ENCODE data around the gene GMFB.
A peak's percentile ranks its signal among the peaks of the same experiment; 100 is the strongest.

GMFB gene

GRCh38 chr14:54488646-54489317 is at the start of gene GMFB:
TSS of gene GMFB (minus strand) at chr14:54488980. CDS start at chr14:54488927, 53 bp downstream.
- DNase-seq: peak; percentile 90

DNA sequence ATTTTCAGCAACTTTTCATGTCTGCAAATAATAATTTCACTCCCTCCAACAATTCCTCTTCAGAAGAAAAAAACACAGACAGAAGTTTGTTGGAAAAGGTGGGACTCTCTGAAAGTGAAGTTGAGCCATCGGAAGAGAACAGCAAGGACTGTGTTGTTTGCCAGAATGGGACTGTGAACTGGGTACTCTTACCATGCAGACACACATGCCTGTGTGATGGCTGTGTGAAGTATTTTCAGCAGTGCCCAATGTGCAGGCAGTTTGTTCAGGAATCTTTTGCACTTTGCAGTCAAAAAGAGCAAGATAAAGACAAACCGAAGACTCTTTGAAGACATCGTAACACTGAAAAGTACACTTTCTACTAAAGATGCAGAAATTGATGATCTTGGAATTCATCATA is 49.3 kb upstream of the GMFB start:
- DNase-seq: no peak

DNA sequence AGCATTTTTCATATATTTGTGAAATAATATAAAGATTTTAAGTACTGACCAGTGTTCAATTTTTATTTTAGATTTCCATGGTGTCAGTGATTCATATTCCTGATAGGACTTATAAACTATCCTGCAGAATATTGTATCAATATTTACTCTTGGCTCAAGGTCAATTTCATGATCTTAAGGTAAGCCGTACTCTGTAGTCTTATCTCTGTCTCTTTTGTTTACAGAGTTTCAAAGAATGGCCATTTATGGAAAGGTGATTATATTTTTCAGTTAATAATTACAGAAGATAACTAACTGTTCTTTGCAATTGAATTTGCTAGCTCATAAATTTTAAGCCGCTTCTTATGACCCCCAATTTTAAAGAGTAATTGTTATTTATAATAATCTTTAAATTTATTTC is 48.9 kb upstream of the GMFB start:
- DNase-seq: no peak

- DNase-seq: no peak
These were observed 46.9 kb upstream of the GMFB start for GRCh38 chr14:54535646-54536045.

- no peak for DNase-seq
These were observed 46.3 kb upstream of the GMFB start for GRCh38 chr14:54535126-54535525.

- DNase-seq: no peak
These were observed 44.3 kb upstream of the GMFB start for GRCh38 chr14:54533100-54533499.

DNA sequence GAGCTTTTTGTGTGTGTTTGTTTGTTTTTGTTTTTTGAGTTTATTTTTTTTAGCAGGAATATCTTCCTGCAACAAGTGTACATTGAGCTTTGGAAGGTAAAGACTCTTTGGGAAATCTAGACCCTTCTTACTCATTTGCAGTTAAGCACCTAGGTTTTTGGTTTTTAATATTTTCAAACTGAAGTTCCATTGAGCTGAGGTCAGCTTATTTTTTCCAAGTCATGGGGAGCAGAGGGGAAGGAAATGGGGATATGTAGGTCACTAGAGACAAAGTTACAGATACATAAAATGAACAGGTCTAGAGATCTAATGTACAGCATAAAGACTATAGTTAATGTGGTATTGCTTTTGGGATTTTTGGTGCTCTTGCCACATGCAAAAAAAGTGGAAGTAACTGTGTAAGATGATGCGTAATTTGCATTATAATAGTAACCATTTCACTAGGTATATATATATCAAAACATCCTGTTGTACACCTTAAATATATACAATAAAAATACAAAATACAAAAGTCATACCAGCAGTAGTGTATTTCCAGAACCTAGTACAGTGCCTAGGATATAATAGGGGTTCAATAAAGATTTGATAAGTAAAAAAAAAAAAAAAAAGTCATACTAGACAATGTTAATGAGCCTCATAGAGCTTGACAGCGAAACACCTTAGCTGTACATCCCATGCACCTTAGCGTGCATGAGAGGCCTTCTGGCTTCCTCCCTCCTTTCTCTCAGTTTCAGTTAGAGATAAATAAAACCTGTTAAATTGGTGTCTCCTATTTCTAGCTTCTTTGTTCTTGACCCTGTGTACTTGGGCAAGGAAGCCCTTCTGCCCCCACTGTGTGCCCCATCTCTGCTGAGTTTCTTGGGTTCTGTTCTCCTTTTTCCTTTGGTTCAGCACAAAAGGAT is 43.6 kb upstream of the GMFB start:
- no peak for DNase-seq

- no peak for DNase-seq
These were observed 41.0 kb upstream of the GMFB start for GRCh38 chr14:54529811-54530210.

DNA sequence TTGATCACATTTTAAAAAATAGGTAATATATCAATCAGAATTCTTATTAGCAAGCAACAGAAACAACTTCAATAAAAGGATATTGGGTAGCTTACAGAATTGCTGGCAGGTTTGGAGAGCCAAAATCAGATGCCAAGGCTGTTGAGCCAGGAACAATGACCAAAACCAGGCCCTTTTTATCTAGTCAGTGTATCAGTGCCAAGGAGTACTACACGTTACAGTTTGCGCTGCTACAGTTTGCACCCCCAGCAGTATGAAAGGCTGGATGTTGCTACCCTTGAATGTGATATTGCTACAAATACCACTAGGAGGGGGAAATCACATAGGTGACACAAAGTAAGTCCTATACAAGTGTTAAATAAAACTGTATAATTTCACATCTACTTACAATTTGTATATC is 40.2 kb upstream of the GMFB start:
- DNase-seq: no peak

GRCh38 chr14:54524410-54524809 is 35.6 kb upstream of the GMFB start:
- no peak for DNase-seq

- DNase-seq: no peak
These were observed 27.9 kb upstream of the GMFB start for GRCh38 chr14:54516709-54517108.

- DNase-seq: no peak
These were observed 26.9 kb upstream of the GMFB start for GRCh38 chr14:54515670-54516069.

GRCh38 chr14:54512393-54512792 is 23.6 kb upstream of the GMFB start:
- DNase-seq: no peak

DNA sequence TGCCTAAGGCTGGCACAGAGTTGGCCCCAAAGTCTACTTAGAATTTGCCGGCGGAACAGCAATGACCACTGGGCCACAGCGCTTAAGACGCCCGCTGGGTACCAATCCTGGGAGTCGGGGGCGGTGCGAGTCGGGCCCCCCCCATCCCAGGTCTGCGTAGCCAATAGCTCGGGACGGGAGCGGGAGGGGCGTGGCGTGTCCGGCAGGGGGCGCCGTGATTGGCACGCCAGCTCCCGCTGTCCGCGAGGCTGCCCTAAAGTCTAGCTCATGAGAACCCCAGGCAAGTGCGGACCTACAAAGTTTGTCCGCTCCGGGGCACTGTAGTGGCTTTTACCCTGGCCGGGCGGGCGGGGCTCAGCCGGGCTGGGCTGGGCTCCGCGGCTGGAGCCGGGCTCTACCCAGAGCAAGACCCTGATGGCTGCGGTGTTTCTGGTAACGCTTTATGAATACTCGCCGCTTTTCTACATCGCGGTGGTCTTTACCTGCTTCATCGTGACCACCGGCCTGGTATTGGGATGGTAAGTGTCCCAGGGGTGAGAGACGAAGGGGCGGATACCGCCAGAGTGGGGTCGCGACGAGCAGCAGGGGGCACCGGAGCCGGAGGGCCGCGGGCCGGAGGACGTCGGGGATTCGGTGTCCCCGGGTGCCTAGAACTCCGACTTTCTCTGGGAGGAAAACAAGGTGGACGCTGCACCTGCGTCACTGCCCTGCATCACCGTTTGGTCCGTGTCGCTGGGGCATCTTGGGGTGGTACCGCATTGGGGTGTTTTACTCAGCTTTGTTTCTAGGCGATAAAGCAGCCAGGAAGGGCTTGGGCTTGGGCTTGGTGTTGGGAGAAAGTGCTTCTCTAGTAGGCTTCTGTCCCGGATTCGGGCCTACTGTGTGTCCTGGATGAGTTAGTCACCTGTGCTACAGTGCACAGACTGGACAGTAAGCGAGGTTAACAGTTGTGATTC is 21.0 kb upstream of the GMFB start, which contains the start of gene CGRRF1:
TSS of gene CGRRF1 (plus strand) at position 361 of the 956 bp plus-strand sequence. CDS start at position 415, 54 bp downstream.
- peak; percentile 98 to 99 for DNase-seq

- DNase-seq: no peak
These were observed 14.7 kb upstream of the GMFB start for GRCh38 chr14:54503486-54503885.

DNA sequence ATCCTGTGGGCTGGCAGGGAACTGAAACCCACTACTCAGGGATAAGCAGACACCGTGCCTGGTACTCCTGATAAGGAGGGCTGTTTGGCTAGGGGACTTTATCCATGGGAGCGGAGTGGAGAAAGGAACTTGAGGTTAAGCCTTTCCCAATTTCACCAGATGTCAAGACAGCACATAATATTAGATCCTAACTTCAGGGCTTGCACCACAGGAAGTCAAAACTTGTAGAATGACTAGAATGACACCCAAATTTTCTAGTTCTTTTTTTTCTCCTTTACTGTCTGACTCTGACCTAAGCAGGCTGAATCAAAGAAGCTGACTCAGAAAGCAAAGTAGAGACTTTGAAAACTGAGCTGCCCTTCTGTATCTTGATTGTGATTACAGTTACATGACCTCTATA is 13.8 kb upstream of the GMFB start:
- DNase-seq: no peak

DNA sequence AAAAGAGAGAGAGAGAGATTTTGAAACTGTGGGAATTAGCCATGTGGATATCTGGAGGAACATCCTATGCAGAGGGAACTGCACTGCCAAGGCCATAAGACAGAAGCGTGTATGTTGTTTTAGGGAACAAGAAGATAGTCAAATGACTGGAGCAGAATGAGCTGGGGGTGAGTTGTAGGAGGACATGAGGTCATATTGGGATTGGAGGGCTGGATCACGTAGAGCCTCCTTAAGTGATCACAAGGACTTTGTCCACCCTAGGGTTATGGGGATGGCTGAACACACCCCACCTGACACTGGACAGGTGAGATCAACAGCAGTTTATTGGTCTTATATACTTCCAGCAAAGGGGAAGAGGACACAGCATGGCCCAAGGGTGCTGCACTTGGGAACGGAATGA is 12.7 kb upstream of the GMFB start:
- no peak for DNase-seq

- DNase-seq: no peak
These were observed 12.0 kb upstream of the GMFB start for GRCh38 chr14:54500744-54501143.

DNA sequence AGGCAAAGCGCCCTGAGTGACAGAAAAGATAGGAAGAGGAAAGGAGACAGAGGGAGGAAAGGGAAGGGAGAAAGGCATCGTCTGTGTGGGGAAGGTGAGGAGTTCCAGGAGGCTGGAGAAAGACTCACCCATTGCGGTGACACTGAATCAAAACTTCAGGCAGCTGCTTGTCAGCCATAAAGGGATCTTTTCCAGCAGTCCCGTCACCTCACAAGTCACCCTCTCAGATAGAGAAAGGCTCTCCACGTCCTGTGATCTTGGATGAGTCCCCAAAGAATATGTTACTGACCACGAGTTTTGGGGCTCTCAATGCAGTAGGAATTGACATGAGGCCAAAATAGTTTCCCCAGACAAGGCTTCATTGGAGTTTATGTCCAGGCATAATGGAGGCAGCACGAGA is 9.8 kb upstream of the GMFB start:
- DNase-seq: no peak

- DNase-seq: no peak
These were observed 9.3 kb upstream of the GMFB start for GRCh38 chr14:54498095-54498531.

GRCh38 chr14:54497224-54497623 is 8.4 kb upstream of the GMFB start:
- DNase-seq: no peak

- DNase-seq: no peak
These were observed 4.5 kb upstream of the GMFB start for GRCh38 chr14:54493293-54493692.
